ENCODE data around the gene SDHAF2.

DNA sequence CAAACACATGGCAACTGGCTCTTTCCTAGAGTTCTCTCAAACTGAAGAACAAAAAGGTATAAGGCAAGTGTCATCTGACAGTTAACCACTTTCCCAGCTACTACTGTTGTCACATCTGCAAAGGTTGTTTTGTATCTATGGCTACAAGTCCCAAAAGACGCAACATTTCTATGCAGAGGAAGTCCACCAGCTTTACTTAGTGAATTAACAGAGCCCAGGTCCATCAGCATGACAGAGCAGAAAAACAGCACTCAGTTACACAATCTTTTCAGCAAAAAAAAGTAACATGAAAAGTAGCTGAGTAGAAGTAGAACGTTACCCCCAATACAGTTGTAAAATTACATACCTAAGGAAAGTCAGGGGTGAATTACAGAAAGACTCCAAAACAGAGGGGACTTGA is 12.3 kb upstream of the SDHAF2 start:
- TF ChIP-seq POLR2AphosphoS5 (IDR thresholded peaks at IDR 0.05; ENCODE audit: low read depth, low read length): no peak
- no peak for TF ChIP-seq POLR2A (IDR thresholded peaks at IDR 0.05; ENCODE audit: low read depth, low read length)
- TF ChIP-seq POU2F2 (IDR thresholded peaks at IDR 0.05; ENCODE audit: low read depth, low read length): no peak
- no peak for TF ChIP-seq SPI1 (IDR thresholded peaks at IDR 0.05; ENCODE audit: low read depth, low read length)
- no peak for TF ChIP-seq PAX5 (IDR thresholded peaks at IDR 0.05; ENCODE audit: insufficient read depth, low read length, severe bottlenecking)

Measured in GM12891 (cell line).